Endodermal cell (in vitro differentiated cells): ENCODE measurements around the gene RNASE9. TPM values are rescaled to one million over a fixed set of nuclear protein-coding genes. Genes with fewer than 3 reads are reported as not detected.
A peak's percentile ranks its signal among the peaks of the same experiment; 100 is the strongest.

Experiments
- DNase-seq: peaks from one replicate; pipeline ENCODE4 v3.0.0-alpha.2; 2017
- H3K27ac ChIP-seq: 2 replicates; pipeline ENCODE4 v1.5.1; 2013; ENCODE audit warnings: mild to moderate bottlenecking, low read depth, low read length, moderate library complexity
- H3K27me3 ChIP-seq: 2 replicates; pipeline ENCODE4 v1.6.1; 2013; ENCODE audit warnings: mild to moderate bottlenecking, low read length, moderate library complexity; ENCODE audit not compliant: insufficient read depth, control insufficient read depth, poor library complexity, severe bottlenecking
- H3K36me3 ChIP-seq: 2 replicates; pipeline ENCODE4 v1.7.0; 2013; ENCODE audit warnings: mild to moderate bottlenecking, low read length, moderate library complexity; ENCODE audit not compliant: control insufficient read depth, insufficient read depth
- H3K4me1 ChIP-seq: one replicate; pipeline ENCODE4 v1.7.0; 2013; ENCODE audit warnings: low read length; ENCODE audit not compliant: control insufficient read depth, insufficient read depth
- H3K4me3 ChIP-seq: 2 replicates; pipeline ENCODE4 v1.5.1; 2013; ENCODE audit warnings: mild to moderate bottlenecking, low read length, moderate library complexity
- H3K9ac ChIP-seq: 2 replicates; pipeline ENCODE4 v1.6.1; 2013; ENCODE audit warnings: mild to moderate bottlenecking, low read length, moderate library complexity; ENCODE audit not compliant: poor library complexity, severe bottlenecking; ENCODE audit errors: extremely low read depth
- H3K9me3 ChIP-seq: 2 replicates; pipeline ENCODE4 v1.6.1; 2013; ENCODE audit warnings: mild to moderate bottlenecking, low read length, moderate library complexity; ENCODE audit not compliant: control insufficient read depth
- H3K27ac Mint-ChIP-seq: 2 replicates; pipeline ENCODE4 v1.8.0; 2020; ENCODE audit warnings: mixed read lengths
- H3K27me3 Mint-ChIP-seq: 2 replicates; pipeline ENCODE4 v1.8.0; 2021; ENCODE audit warnings: mild to moderate bottlenecking, mixed read lengths; ENCODE audit not compliant: insufficient read depth
- H3K36me3 Mint-ChIP-seq: 2 replicates; pipeline ENCODE4 v1.8.0; 2020; ENCODE audit warnings: low read depth, mixed read lengths
- H3K4me1 Mint-ChIP-seq: 2 replicates; pipeline ENCODE4 v1.8.0; 2020; ENCODE audit warnings: mixed read lengths
- H3K4me3 Mint-ChIP-seq: 2 replicates; pipeline ENCODE4 v1.8.0; 2020; ENCODE audit warnings: mild to moderate bottlenecking, moderate library complexity, mixed read lengths
- H3K9me3 Mint-ChIP-seq: 2 replicates; pipeline ENCODE4 v1.8.0; 2020; ENCODE audit warnings: mild to moderate bottlenecking, mixed read lengths
- WGBS, 2 experiments: methylation state at CpG; one replicate each; pipeline versions ENCODE4 v1.1.5 to v1.1.7; 2013; ENCODE audit warnings: missing lambda C conversion rate in 2 of 2, mixed read lengths in 1 of 2; ENCODE audit not compliant: insufficient coverage in 1 of 2, insufficient read length in 1 of 2; 5-methylcytosine and 5-hydroxymethylcytosine counted together
- total RNA-seq, 2 donors: library from RNA; stranded (reverse); fragmentation: NEBNext Ultra II Directional in 1 of 2; extraction: Animal tissue kit (Norgen Biotek cat#: 25700) in 1 of 2; gene quantifications; 2 replicates in 1 of 2; 3 replicates in 1 of 2; pipeline ENCODE4 v1.2.1, GENCODE V29; 2021
- TF ChIP-seq, protein P1 (sequence below): fragments of 200-600 bp; sonication (generic); conservative IDR thresholded peaks from 2 replicates; pipeline ENCODE4 v1.5.0; 2021; ENCODE audit warnings: antibody characterized with exemption, mild to moderate bottlenecking

Gene RNASE9
- total RNA-seq, 2 donors from 2014 or later: not detected

DNA sequence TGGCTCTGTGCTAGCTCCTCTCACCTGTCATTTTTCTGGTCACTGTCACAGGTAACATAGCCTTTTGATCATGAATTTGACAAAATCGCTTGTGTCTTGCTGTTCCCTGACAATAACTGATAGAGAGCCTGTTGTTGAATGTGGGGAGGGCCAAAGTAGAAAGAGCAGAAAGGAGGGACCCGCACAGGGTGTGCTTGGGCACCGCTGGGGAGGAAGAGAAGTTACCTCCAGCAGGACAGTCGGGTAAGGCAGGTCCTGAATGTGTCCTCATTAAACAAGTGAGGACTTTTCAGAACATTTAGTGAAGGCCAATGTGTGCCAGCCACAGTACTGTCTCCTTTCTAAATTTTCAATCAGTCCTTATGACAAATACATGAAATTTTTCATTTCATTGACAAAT is 30.4 kb upstream of the RNASE9 start, which contains the start of gene RNASE12:
RNASE12 (minus strand) TSS at position 142 of the 400 bp plus-strand sequence. CDS start 653 bp downstream, outside the sequence.
- DNase-seq: peak; percentile 17

DNA sequence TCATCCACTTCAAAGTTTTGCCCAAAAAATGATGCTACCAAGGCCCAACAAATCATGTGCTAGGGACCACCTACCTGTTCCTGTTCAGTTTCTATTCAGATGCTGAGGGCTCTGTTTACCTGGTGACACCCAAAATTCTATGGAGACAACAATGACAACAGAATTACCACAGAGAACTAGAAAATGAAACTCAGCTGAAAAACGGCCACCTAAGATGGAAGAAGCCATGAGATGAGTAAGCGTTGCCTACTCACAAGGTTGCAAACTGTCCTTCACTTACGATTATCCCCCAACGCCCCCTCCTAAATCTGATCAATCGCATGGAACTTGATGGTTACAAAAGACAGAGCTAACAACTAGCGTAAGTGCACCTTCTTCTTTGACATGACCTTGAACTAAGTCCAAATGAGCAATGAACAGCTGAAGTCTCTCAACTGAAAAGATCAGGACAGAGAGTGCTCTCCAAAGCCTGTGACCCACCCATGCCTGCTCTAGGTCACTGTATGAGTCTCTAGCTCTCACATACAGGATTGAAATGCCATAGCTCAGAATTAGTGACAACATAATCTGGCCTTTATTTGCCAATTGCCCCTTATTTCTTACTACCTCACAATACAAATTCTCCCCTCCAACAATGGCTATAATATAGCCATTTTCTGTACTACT is 26.8 kb upstream of the RNASE9 start, which contains the start of gene RNASE11:
RNASE11 (minus strand) TSS at position 513 of the 666 bp plus-strand sequence.
- H3K27ac ChIP-seq: no peak within 1 kb of the TSS
- H3K9ac ChIP-seq: no peak within 1 kb of the TSS
- H3K9me3 ChIP-seq: no peaks in the 10 kb centered on the region
- no peaks in the 10 kb centered on the region for H3K27me3 ChIP-seq
- no peaks in the 10 kb centered on the region for H3K9me3 Mint-ChIP-seq
- no peaks in the 10 kb centered on the region for H3K27me3 Mint-ChIP-seq
- no peak within 1 kb of the TSS for H3K4me3 Mint-ChIP-seq
- H3K36me3 ChIP-seq: no peaks in the 10 kb centered on the region
- no peak for DNase-seq
- no peaks in the 10 kb centered on the region for H3K36me3 Mint-ChIP-seq
- WGBS, 2 experiments: 95 to 96% methylated on average over 6 of the region's 6 CpGs
- TF ChIP-seq, protein P1, sequence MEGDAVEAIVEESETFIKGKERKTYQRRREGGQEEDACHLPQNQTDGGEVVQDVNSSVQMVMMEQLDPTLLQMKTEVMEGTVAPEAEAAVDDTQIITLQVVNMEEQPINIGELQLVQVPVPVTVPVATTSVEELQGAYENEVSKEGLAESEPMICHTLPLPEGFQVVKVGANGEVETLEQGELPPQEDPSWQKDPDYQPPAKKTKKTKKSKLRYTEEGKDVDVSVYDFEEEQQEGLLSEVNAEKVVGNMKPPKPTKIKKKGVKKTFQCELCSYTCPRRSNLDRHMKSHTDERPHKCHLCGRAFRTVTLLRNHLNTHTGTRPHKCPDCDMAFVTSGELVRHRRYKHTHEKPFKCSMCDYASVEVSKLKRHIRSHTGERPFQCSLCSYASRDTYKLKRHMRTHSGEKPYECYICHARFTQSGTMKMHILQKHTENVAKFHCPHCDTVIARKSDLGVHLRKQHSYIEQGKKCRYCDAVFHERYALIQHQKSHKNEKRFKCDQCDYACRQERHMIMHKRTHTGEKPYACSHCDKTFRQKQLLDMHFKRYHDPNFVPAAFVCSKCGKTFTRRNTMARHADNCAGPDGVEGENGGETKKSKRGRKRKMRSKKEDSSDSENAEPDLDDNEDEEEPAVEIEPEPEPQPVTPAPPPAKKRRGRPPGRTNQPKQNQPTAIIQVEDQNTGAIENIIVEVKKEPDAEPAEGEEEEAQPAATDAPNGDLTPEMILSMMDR: no peak
- H3K4me1 Mint-ChIP-seq: peaks cover 14% of the 10 kb centered on the region
- H3K27ac Mint-ChIP-seq: no peak within 1 kb of the TSS
- H3K4me1 ChIP-seq: no peaks in the 10 kb centered on the region
- no peak within 1 kb of the TSS for H3K4me3 ChIP-seq

More for the DNA sequence above, 30.4 kb upstream of the RNASE9 start, which contains the start of gene RNASE12:
- no peaks in the 10 kb centered on the region for H3K9me3 ChIP-seq
- TF ChIP-seq, protein P1: no peak
- Mint-ChIP-seq H3K9me3 (no peaks in the 10 kb centered on the region), H3K27ac (no peak within 1 kb of the TSS), H3K4me3 (no peak within 1 kb of the TSS), H3K36me3 (no peaks in the 10 kb centered on the region), H3K27me3 (no peaks in the 10 kb centered on the region), H3K4me1 (peaks cover 9% of the 10 kb centered on the region)
- WGBS, 2 experiments: 88 to 90% methylated on average over 4 of the region's 4 CpGs
- H3K9ac ChIP-seq: no peak within 1 kb of the TSS
- H3K36me3 ChIP-seq: no peaks in the 10 kb centered on the region
- no peak within 1 kb of the TSS for H3K4me3 ChIP-seq
- H3K27me3 ChIP-seq: no peaks in the 10 kb centered on the region
- H3K4me1 ChIP-seq: no peaks in the 10 kb centered on the region
- H3K27ac ChIP-seq: no peak within 1 kb of the TSS

DNA sequence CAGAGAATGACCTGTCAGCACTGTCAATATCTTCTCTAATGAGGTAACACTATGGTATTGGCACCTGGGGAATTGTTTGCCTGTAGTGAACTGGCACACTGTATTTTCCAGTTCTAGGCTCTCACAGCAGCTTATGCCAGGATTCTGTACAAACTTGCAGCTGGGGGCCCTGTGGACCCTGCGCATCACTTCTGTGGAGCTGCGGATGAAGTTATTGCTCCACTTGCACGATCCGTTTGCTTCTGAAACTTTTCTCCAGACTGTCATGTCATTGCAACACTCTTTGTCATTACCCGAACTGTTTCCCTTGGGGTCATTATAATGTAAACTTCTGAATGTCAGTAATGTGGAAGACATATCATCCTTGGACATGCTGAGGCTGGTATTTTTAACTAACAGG is 23.1 kb upstream of the RNASE9 start:
- Mint-ChIP-seq H3K27me3 (no peaks in the 10 kb centered on the region), H3K27ac (no peak overlapping the region), H3K4me3 (no peak overlapping the region), H3K36me3 (no peaks in the 10 kb centered on the region), H3K4me1 (peaks cover 21% of the 10 kb centered on the region), H3K9me3 (no peaks in the 10 kb centered on the region)
- Histone ChIP-seq H3K27ac (no peak overlapping the region), H3K9ac (no peak overlapping the region), H3K4me3 (no peak overlapping the region), H3K36me3 (no peaks in the 10 kb centered on the region), H3K4me1 (no peaks in the 10 kb centered on the region), H3K9me3 (no peaks in the 10 kb centered on the region), H3K27me3 (no peaks in the 10 kb centered on the region)
- no peak for DNase-seq
- TF ChIP-seq, protein P1: no peak
- 81 to 92% methylated on average over 5 of the region's 5 CpGs for WGBS, 2 experiments
